Skeletal muscle cell (primary cell): ENCODE results near the gene CERCAM.
"Not testable (repeated sequence)": the region's sequence is repeated elsewhere in the genome, so short reads cannot be mapped to it uniquely, and the experiment has no call there.

ENCODE experiments used
- DNase-seq: peaks from one replicate; pipeline ENCODE4 v3.0.0-alpha.2; 2010; ENCODE audit warnings: low read depth
- H3K4me3 ChIP-seq: 2 replicates; pipeline ENCODE4 v1.5.1; 2011; ENCODE audit warnings: low read depth, mild to moderate bottlenecking, control low read depth, low read length, moderate library complexity

CERCAM gene

DNA sequence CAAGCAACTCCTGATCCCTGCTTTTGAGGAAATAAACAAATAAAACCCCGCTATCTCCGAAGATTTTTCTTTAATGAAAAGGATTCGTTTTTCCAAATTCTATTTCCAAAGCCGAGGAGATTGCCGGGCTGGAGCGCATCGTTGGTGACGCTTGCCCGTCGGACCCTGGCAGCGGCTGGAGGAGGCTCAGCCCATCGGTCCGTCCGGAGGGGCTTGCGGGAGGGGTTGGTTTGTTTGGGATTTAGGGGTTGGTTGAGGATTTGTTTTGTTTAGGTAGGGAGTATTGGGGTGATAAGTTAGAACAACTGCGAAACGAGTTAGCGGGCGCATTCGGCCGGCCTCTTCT lies 28.7 kb upstream of the CERCAM start:
- no peak for DNase-seq

GRCh38 chr9:128392302-128393144 lies 28.1 kb upstream of the CERCAM start:
- no peak overlapping the region for H3K4me3 ChIP-seq
- no peak for DNase-seq

More for the DNA sequence above, 28.7 kb upstream of the CERCAM start:
- no peak overlapping the region for H3K4me3 ChIP-seq

DNA sequence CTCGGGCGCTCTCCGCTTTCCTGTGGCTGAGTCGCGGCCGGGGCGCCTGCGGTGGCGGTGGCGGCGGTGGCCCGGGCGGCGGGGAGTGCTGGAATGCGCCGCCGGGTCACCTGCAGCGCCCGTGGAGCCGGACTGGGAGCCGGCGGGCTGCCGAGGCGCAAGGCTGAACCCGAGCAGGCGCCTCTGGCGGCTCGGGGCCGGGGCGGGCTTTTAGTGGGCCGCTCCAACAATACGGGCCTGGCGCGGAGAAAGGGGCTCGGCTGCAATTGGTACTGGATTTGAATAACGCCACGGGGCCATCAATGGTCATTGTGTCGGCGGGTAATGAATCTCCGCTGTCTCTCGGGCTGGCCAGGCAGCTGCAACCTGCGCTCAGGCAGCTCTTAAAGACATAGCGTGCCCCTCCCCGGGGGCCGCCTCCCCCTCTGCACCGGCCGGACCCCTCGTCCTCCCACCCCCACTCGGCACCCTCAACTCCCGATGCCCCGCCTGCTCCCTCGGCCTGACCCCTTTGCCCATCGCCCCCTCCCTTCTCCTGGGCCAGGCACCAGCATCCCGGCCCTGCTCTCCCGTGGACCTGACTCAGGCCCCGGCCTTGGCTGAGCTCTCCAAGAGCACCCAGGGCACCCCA lies 27.4 kb upstream of the CERCAM start:
- no peak overlapping the region for H3K4me3 ChIP-seq
- DNase-seq = no peak

DNA sequence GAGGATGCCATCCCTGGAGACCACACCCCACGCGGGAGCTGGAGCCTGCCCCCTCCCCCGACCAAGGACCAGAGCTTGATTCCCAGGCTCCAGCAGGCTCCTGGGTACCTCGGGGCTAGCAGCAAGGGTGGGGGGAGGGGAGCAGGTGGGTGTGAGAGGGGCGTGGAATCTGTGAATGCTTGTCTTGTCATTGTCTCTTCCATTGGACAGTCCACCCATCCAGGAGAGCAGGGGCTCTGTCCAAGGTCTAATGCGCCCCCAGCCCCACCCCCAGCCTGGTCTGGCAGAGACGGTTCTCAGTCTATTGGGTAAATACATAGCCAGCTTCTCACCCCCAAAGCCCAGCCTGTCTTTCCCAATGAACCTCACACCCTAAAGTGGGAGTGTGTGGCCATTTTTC lies 26.7 kb upstream of the CERCAM start:
- no peak overlapping the region for H3K4me3 ChIP-seq
- DNase-seq = no peak

- no peak for DNase-seq
- no peak overlapping the region for H3K4me3 ChIP-seq
These were observed 26.1 kb upstream of the CERCAM start for GRCh38 chr9:128394379-128395168.

DNA sequence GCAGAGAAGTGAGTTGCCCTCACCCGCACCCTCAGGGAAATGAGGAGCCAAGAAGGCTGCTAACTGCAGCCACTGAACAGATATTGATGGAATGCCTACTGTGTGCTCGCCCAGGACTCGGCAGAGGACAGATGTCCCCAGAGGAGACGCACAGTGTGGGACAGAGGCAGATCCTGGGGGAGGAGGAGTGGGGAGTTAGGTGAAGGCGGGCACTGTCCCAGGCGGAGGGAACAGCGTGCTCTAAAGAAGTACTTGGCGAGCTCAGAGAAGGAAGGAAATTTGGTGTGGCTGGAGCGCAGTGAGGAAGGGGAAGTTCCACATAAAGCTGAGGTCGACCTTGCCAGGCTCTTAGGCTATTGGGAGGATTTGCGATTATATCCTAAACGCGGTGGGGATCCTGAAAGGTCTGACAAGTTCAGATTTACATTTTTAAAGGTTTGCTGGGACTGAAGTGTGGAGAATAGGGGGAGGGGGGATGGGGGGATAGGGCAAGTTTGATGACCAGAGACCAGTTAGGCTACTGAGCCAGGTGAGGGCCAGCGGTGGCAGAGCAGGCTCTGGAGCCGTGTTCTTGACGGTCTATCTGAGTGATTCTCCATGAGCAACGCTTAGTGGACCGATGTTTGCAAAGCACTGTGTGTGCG lies 23.6 kb upstream of the CERCAM start:
- H3K4me3 ChIP-seq = no peak overlapping the region
- DNase-seq = no peak

GRCh38 chr9:128397831-128398230 lies 22.8 kb upstream of the CERCAM start:
- DNase-seq = no peak
- no peak overlapping the region for H3K4me3 ChIP-seq

DNA sequence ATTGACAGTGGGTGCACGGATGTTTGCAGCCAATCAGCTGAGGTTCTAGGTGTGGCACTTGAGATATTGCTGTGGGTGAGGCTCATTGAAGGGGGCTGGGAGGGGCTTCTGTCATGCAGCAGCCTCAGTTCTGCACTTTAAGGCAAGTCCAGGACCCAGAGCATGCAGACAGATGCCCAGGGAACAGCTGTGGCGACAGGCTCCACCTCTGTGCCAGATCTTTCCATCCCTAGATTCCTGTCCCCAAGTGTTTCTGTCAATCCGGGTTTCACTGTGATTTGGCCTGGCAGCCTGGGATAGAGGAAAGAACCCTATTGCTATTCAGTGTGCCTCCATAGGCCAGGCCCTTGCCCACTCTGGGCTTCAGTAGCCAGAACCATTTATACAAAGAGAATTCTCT lies 20.8 kb upstream of the CERCAM start:
- DNase-seq = no peak
- H3K4me3 ChIP-seq = no peak overlapping the region

DNA sequence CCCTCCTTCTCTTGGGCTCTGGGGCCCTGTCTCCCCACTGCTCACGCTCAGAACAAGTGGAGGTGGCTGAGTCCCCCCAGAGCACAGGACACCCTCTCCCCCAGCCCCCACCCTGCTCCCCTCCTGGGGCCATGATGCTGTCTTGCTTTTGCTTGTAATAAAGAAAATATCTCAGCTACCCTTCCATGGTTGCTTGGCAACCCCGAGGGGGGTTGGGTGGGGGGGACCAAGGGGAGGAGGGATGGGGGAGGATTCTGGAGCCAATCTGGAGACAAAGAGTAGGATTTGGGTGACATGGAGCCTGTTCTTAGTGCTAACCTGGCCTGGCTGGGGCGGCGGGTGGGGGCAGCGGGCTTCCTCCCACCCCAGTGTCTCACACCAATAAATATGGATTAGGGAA lies 16.1 kb upstream of the CERCAM start:
- DNase-seq = no peak
- no peak overlapping the region for H3K4me3 ChIP-seq

- H3K4me3 ChIP-seq = no peak overlapping the region
- no peak for DNase-seq
These were observed 15.4 kb upstream of the CERCAM start for GRCh38 chr9:128405077-128405779.

DNA sequence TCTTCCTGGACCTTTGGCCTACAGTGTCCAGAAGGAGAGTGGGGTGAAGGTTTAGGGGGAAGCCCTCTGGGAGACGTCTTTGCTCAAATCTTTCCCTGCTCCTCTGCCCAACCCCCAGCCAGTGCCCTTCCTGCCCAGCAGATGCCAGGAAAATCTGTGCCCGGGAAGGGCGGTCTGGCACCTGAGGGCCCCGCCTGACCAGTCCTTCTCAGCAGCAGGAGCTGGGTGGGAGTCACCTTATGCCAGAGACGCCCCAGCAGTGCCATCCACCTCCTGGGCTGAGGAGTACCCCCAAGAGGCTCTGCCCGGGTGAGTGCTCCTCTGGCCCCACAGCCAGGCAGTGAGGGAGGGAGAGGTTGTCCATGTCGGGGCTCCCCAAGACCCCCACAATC lies 14.9 kb upstream of the CERCAM start:
- H3K4me3 ChIP-seq = no peak overlapping the region
- DNase-seq = no peak

- no peak for DNase-seq
- no peak overlapping the region for H3K4me3 ChIP-seq
These were observed 13.7 kb upstream of the CERCAM start for GRCh38 chr9:128406848-128407391.

GRCh38 chr9:128408963-128409431 lies 11.7 kb upstream of the CERCAM start:
- H3K4me3 ChIP-seq = no peak overlapping the region
- no peak for DNase-seq

- no peak overlapping the region for H3K4me3 ChIP-seq
- DNase-seq = no peak
These were observed 11.2 kb upstream of the CERCAM start for GRCh38 chr9:128409450-128409849.

GRCh38 chr9:128409978-128410377 lies 10.7 kb upstream of the CERCAM start:
- DNase-seq = no peak
- no peak overlapping the region for H3K4me3 ChIP-seq

DNA sequence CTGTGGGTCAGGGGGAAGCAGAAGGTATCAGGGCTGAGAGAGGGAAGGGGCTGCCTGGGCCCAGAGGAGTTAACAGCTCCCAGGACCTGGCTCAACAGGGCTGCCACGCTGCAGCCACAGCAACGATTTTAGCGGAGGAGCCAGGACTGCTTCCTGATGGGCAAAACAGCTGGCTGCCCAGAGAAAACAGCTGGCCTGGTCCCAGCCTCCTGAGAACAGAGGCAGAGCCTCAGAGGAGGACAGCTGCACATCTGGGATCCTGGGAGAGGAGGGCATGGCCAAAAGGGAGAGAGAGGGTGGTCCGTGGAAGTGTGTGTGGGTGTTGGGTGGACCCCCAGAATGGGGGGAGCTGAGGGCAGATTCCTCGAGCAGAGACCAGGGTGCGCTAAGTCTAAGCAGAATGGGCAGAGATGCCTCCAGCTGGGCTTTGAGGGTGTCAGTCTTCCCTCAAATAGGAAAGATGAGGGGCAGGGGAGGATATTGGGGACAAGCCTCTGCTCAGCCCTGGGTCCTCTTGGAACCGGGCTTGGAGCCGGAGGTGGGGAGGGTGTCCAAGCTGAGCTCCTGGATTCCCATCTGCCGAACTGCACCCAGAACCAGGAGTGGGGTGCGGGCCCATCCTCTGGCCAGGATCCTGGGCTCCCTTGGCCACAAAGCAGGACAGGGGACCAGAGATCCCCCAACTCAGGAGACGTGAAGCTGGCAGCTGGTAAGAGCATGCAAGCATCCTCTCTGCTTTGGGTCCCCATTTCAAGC lies 9.1 kb upstream of the CERCAM start:
- no peak overlapping the region for H3K4me3 ChIP-seq
- no peak for DNase-seq

DNA sequence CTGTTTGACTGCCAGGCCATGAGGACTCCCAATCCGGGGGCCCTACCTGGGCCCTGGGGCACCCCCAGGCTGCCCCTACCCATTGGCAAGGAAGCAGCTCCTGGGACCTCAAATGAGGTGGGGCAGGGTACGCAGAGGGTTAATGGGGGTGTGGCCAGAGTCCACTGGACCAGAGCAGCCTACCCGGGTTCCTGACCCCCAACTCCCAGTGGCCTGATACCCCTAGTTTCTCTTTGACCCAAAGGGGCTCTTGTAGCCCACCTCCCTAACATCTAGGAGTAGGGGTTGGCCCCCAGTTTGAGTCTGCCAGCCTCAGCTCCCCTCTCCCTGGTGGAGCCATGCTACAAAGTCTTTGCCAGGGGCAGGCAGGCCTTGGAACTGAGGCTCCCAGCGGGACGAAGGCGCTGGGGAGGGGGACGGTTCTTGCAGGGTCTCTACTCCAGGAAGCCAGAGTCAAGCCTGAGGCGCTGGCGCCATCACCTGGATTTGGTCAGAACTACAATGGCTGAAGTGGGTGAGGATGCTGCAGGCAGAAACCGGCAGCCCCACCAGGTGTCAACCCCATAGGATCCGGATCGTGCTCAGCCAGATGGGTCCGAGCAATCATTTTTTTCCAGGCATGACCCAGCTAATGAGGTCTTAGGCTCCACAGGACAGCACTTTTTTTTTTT lies 8.4 kb upstream of the CERCAM start:
- H3K4me3 ChIP-seq = no peak overlapping the region
- DNase-seq = no peak

GRCh38 chr9:128413728-128414127 lies 6.9 kb upstream of the CERCAM start:
- DNase-seq, H3K4me3 ChIP-seq: not testable (repeated sequence)
